ENCODE data around the gene TTBK2. TPM values are rescaled to one million over a fixed set of nuclear protein-coding genes. Genes with fewer than 3 reads are reported as not detected.

The TTBK2 gene
- polyA plus RNA-seq, 3 donors: 3.7 to 9.0 (median 5.7) TPM

- DNase-seq: no peak
- Histone ChIP-seq H3K79me2 (ENCODE audit: insufficient read depth, low read length) (peaks cover 3% of the 10 kb centered on the region), H3K9me3 (replicated peaks in 1 of 2; ENCODE audit: control insufficient read depth in 1 of 2, insufficient read depth in 1 of 2, low read length in 2 of 2) (no peaks in the 10 kb centered on the region), H3K36me3 (replicated peaks in 1 of 2; ENCODE audit: control insufficient read depth in 1 of 2, insufficient read depth in 2 of 2, low read length in 2 of 2) (peaks cover 88 to 95% of the 10 kb centered on the region in 2 donors), H3K4me2 (replicated peaks; ENCODE audit: extremely low read depth, low read length, poor library complexity, severe bottlenecking) (no peak overlapping the region), H2AFZ (ENCODE audit: insufficient read depth, low read depth, low read length, poor library complexity, severe bottlenecking) (no peak overlapping the region), H3K4me3 (replicated peaks in 1 of 3; ENCODE audit: low read depth in 2 of 3, low read length in 3 of 3) (no peak overlapping the region), H3K9ac (ENCODE audit: insufficient read depth, low read length, poor library complexity, severe bottlenecking) (no peak overlapping the region), H4K20me1 (ENCODE audit: insufficient read depth, low read length) (no peaks in the 10 kb centered on the region), H3K27me3 (ENCODE audit: control insufficient read depth in 2 of 2, insufficient read depth in 2 of 2, low read length in 2 of 2) (no peaks in the 10 kb centered on the region), H3K27ac (ENCODE audit: low read depth in 1 of 2, low read length in 2 of 2) (no peak overlapping the region), H3K4me1 (ENCODE audit: control insufficient read depth in 1 of 2, insufficient read depth in 2 of 2, low read length in 2 of 2) (peaks cover 0 to 2% of the 10 kb centered on the region in 2 donors)
- Mint-ChIP-seq H3K27me3 (ENCODE audit: low read depth in 3 of 3) (peaks cover 0 to 1% (median 0%) of the 10 kb centered on the region in 3 donors), H3K9me3 (no peaks in the 10 kb centered on the region), H3K27ac (no peak overlapping the region), H3K4me1 (peaks cover 3% of the 10 kb centered on the region), H3K36me3 (peaks cover 80 to 94% of the 10 kb centered on the region in 2 donors), H3K4me3 (no peak overlapping the region)
- no peak for TF ChIP-seq CTCF (IDR thresholded peaks at IDR 0.05)
- intact Hi-C loops (cut with micrococcal nuclease): loop anchor here in 1 of 2 donors (10.0 kb wide), 1 partner anchor 194 kb away; the partner anchor contains the start of gene TTBK2
- 100% methylated on average over 12 of the region's 14 CpGs for WGBS (ENCODE audit: insufficient coverage)
Measured at GRCh38 chr15:42730536-42730935, 190.0 kb downstream of the TTBK2 start.

GRCh38 chr15:42730135-42730534, 190.4 kb downstream of the TTBK2 start:
- intact Hi-C loops (cut with micrococcal nuclease): loop anchor here in 1 of 2 donors (10.0 kb wide), 1 partner anchor 195 kb away; the partner anchor contains the start of gene TTBK2
- H3K9ac ChIP-seq (ENCODE audit: insufficient read depth, low read length, poor library complexity, severe bottlenecking): no peak overlapping the region
- no peak overlapping the region for H3K4me3 ChIP-seq (replicated peaks in 1 of 3; ENCODE audit: low read depth in 2 of 3, low read length in 3 of 3)
- H3K4me2 ChIP-seq (replicated peaks; ENCODE audit: extremely low read depth, low read length, poor library complexity, severe bottlenecking): no peak overlapping the region
- no peaks in the 10 kb centered on the region for H3K9me3 ChIP-seq (replicated peaks in 1 of 2; ENCODE audit: control insufficient read depth in 1 of 2, insufficient read depth in 1 of 2, low read length in 2 of 2)
- peak overlapping the region in 1 of 7 donors; percentile 19 for H3K27ac Mint-ChIP-seq
- H3K27me3 Mint-ChIP-seq (ENCODE audit: low read depth in 3 of 3): peaks cover 0 to 1% (median 0%) of the 10 kb centered on the region in 3 donors
- no peaks in the 10 kb centered on the region for H3K79me2 ChIP-seq (ENCODE audit: insufficient read depth, low read length)
- no peak overlapping the region for H3K4me3 Mint-ChIP-seq
- H3K36me3 Mint-ChIP-seq: peaks cover 84 to 98% of the 10 kb centered on the region in 2 donors
- DNase-seq: no peak
- H2AFZ ChIP-seq (ENCODE audit: insufficient read depth, low read depth, low read length, poor library complexity, severe bottlenecking): no peak overlapping the region
- no peak overlapping the region for H3K27ac ChIP-seq (ENCODE audit: low read depth in 1 of 2, low read length in 2 of 2)
- H3K36me3 ChIP-seq (replicated peaks in 1 of 2; ENCODE audit: control insufficient read depth in 1 of 2, insufficient read depth in 2 of 2, low read length in 2 of 2): peaks cover 91 to 96% of the 10 kb centered on the region in 2 donors
- no peaks in the 10 kb centered on the region for H3K9me3 Mint-ChIP-seq
- no peak for TF ChIP-seq CTCF (IDR thresholded peaks at IDR 0.05)
- H3K4me1 Mint-ChIP-seq: no peaks in the 10 kb centered on the region
- 68% methylated on average over 7 of the region's 8 CpGs for WGBS (ENCODE audit: insufficient coverage)
- H3K27me3 ChIP-seq (ENCODE audit: control insufficient read depth in 2 of 2, insufficient read depth in 2 of 2, low read length in 2 of 2): no peaks in the 10 kb centered on the region
- no peaks in the 10 kb centered on the region for H3K4me1 ChIP-seq (ENCODE audit: control insufficient read depth in 1 of 2, insufficient read depth in 2 of 2, low read length in 2 of 2)
- H4K20me1 ChIP-seq (ENCODE audit: insufficient read depth, low read length): no peaks in the 10 kb centered on the region
